Testis (tissue), 2 donors: ENCODE data around the gene SLC16A8.
A peak's percentile ranks its signal among the peaks of the same experiment; 100 is the strongest.

Experiments
- POLR2A ChIP-seq: fragments of 450-650 bp; IDR thresholded peaks from one replicate; pipeline ENCODE4 v1.6.1; 2017; ENCODE audit warnings: antibody characterized with exemption, mild to moderate bottlenecking, moderate library complexity
- TF ChIP-seq, protein P1 (sequence below), 3 experiments: fragments of 450-650 bp in 2 of 3; fragments of 200-600 bp in 1 of 3; sonication (generic) in 1 of 3; IDR thresholded peaks; one replicate each; pipeline ENCODE4 v1.5.1; 2016 to 2019; ENCODE audit warnings: antibody characterized with exemption in 3 of 3, mild to moderate bottlenecking in 2 of 3, moderate library complexity in 1 of 3

- TF ChIP-seq, protein P1, sequence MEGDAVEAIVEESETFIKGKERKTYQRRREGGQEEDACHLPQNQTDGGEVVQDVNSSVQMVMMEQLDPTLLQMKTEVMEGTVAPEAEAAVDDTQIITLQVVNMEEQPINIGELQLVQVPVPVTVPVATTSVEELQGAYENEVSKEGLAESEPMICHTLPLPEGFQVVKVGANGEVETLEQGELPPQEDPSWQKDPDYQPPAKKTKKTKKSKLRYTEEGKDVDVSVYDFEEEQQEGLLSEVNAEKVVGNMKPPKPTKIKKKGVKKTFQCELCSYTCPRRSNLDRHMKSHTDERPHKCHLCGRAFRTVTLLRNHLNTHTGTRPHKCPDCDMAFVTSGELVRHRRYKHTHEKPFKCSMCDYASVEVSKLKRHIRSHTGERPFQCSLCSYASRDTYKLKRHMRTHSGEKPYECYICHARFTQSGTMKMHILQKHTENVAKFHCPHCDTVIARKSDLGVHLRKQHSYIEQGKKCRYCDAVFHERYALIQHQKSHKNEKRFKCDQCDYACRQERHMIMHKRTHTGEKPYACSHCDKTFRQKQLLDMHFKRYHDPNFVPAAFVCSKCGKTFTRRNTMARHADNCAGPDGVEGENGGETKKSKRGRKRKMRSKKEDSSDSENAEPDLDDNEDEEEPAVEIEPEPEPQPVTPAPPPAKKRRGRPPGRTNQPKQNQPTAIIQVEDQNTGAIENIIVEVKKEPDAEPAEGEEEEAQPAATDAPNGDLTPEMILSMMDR (IDR thresholded peaks at IDR 0.05): peak in 1 of 3 experiments; percentile 7
- no peak for TF ChIP-seq POLR2A
Measured at GRCh38 chr22:38080850-38081635, 2.9 kb downstream of the SLC16A8 start.
